T-helper 17 cell (primary cell): Measurements from ENCODE around the gene PAGE2. TPM values are rescaled to one million over a fixed set of nuclear protein-coding genes. Genes with fewer than 3 reads are reported as not detected.
A peak's percentile ranks its signal among the peaks of the same experiment; 100 is the strongest.
"Not testable (repeated sequence)": the region's sequence is repeated elsewhere in the genome, so short reads cannot be mapped to it uniquely, and the experiment has no call there.

Experiments used
- ATAC-seq: fragments of 150-1000 bp; cut with Tn5 transposase; 2 replicates; pipeline ENCODE4 v1.10.0; 2021; ENCODE audit warnings: mild to moderate bottlenecking, moderate library complexity
- DNase-seq, 3 donors: peaks; one replicate each; pipeline versions ENCODE4 v3.0.0 to v3.0.0-alpha.2; 2020 to 2021
- H3K9me3 ChIP-seq: one replicate; pipeline ENCODE4 v1.7.0; 2013; ENCODE audit warnings: low read length, mild to moderate bottlenecking; ENCODE audit not compliant: control insufficient read depth, poor library complexity, severe bottlenecking
- H3K27ac Mint-ChIP-seq: one replicate; pipeline ENCODE4 v1.8.0; 2022; ENCODE audit warnings: mild to moderate bottlenecking, moderate library complexity, mixed read lengths
- H3K27me3 Mint-ChIP-seq: one replicate; pipeline ENCODE4 v1.8.0; 2022; ENCODE audit warnings: mixed read lengths
- H3K36me3 Mint-ChIP-seq: one replicate; pipeline ENCODE4 v1.8.0; 2022; ENCODE audit warnings: low read depth, mixed read lengths
- H3K4me1 Mint-ChIP-seq: one replicate; pipeline ENCODE4 v1.8.0; 2022; ENCODE audit warnings: mild to moderate bottlenecking, mixed read lengths
- H3K4me3 Mint-ChIP-seq: one replicate; pipeline ENCODE4 v1.8.0; 2022; ENCODE audit warnings: mild to moderate bottlenecking, moderate library complexity, mixed read lengths
- total RNA-seq, 4 donors: library from RNA in 2 of 4; stranded (reverse) in 2 of 4; gene quantifications; one replicate each; pipeline ENCODE4 v1.2.3 and lab custom pipeline; 2022 to 2026

PAGE2 gene
- total RNA-seq, 2 donors from 2014 or later = not detected

GRCh38 chrX:55107911-55108310 lies 19.1 kb downstream of the PAGE2 start:
- H3K4me3 Mint-ChIP-seq = no peak overlapping the region
- H3K27me3 Mint-ChIP-seq = no peaks in the 10 kb centered on the region
- DNase-seq = no peak
- H3K27ac Mint-ChIP-seq = no peak overlapping the region
- no peaks in the 10 kb centered on the region for H3K36me3 Mint-ChIP-seq
- no peaks in the 10 kb centered on the region for H3K9me3 ChIP-seq
- no peak for ATAC-seq
- H3K4me1 Mint-ChIP-seq = peaks cover 2% of the 10 kb centered on the region

GRCh38 chrX:55109306-55109705 lies 20.5 kb downstream of the PAGE2 start:
- Mint-ChIP-seq H3K4me1 (no peaks in the 10 kb centered on the region), H3K4me3 (no peak overlapping the region), H3K27ac (no peak overlapping the region), H3K36me3 (no peaks in the 10 kb centered on the region), H3K27me3 (no peaks in the 10 kb centered on the region)
- H3K9me3 ChIP-seq = no peaks in the 10 kb centered on the region
- DNase-seq (no peak), ATAC-seq (no peak)

- H3K4me3 Mint-ChIP-seq = no peak overlapping the region
- H3K36me3 Mint-ChIP-seq = no peaks in the 10 kb centered on the region
- ATAC-seq = no peak
- no peaks in the 10 kb centered on the region for H3K9me3 ChIP-seq
- no peaks in the 10 kb centered on the region for H3K4me1 Mint-ChIP-seq
- no peaks in the 10 kb centered on the region for H3K27me3 Mint-ChIP-seq
- H3K27ac Mint-ChIP-seq = no peak overlapping the region
- DNase-seq = no peak
These were observed 22.9 kb downstream of the PAGE2 start for GRCh38 chrX:55111578-55112254.

GRCh38 chrX:55116589-55116988 lies 27.8 kb downstream of the PAGE2 start:
- H3K27me3 Mint-ChIP-seq, DNase-seq, H3K4me3 Mint-ChIP-seq, ATAC-seq, H3K27ac Mint-ChIP-seq, H3K9me3 ChIP-seq, H3K36me3 Mint-ChIP-seq: not testable (repeated sequence)
- H3K4me1 Mint-ChIP-seq = peaks cover 16% of the 10 kb centered on the region

GRCh38 chrX:55118574-55118973 lies 29.8 kb downstream of the PAGE2 start:
- ATAC-seq (peak; percentile 74), DNase-seq (no peak)
- Mint-ChIP-seq H3K27ac (no peak overlapping the region), H3K4me1 (peaks cover 16% of the 10 kb centered on the region), H3K4me3 (peak overlapping the region; percentile 5), H3K27me3 (no peaks in the 10 kb centered on the region), H3K36me3 (no peaks in the 10 kb centered on the region)
- no peaks in the 10 kb centered on the region for H3K9me3 ChIP-seq

GRCh38 chrX:55119271-55119670 lies 30.5 kb downstream of the PAGE2 start:
- Mint-ChIP-seq H3K36me3 (no peaks in the 10 kb centered on the region), H3K27me3 (no peaks in the 10 kb centered on the region), H3K27ac (no peak overlapping the region), H3K4me1 (peaks cover 16% of the 10 kb centered on the region), H3K4me3 (peak overlapping the region; percentile 74)
- ATAC-seq = no peak
- H3K9me3 ChIP-seq = no peaks in the 10 kb centered on the region
- no peak for DNase-seq

GRCh38 chrX:55119712-55120111 lies 30.9 kb downstream of the PAGE2 start:
- ATAC-seq (no peak), DNase-seq (no peak)
- Mint-ChIP-seq H3K27me3 (no peaks in the 10 kb centered on the region), H3K4me3 (peak overlapping the region; percentile 74), H3K27ac (no peak overlapping the region), H3K36me3 (no peaks in the 10 kb centered on the region), H3K4me1 (peaks cover 16% of the 10 kb centered on the region)
- H3K9me3 ChIP-seq = no peaks in the 10 kb centered on the region

- no peaks in the 10 kb centered on the region for H3K36me3 Mint-ChIP-seq
- H3K4me3 Mint-ChIP-seq = no peak overlapping the region
- no peak overlapping the region for H3K27ac Mint-ChIP-seq
- ATAC-seq = no peak
- H3K27me3 Mint-ChIP-seq = no peaks in the 10 kb centered on the region
- no peak for DNase-seq
- peaks cover 16% of the 10 kb centered on the region for H3K4me1 Mint-ChIP-seq
- no peaks in the 10 kb centered on the region for H3K9me3 ChIP-seq
These were observed 32.0 kb downstream of the PAGE2 start for GRCh38 chrX:55120761-55121358.

GRCh38 chrX:55123900-55124299 lies 35.1 kb downstream of the PAGE2 start:
- no peak overlapping the region for H3K4me3 Mint-ChIP-seq
- ATAC-seq (no peak), DNase-seq (no peak)
- H3K9me3 ChIP-seq = no peaks in the 10 kb centered on the region
- H3K4me1 Mint-ChIP-seq = peaks cover 13% of the 10 kb centered on the region
- no peaks in the 10 kb centered on the region for H3K36me3 Mint-ChIP-seq
- H3K27me3 Mint-ChIP-seq = no peaks in the 10 kb centered on the region
- no peak overlapping the region for H3K27ac Mint-ChIP-seq

GRCh38 chrX:55127692-55128091 lies 38.9 kb downstream of the PAGE2 start:
- no peak overlapping the region for H3K4me3 Mint-ChIP-seq
- ATAC-seq (no peak), DNase-seq (no peak)
- H3K4me1 Mint-ChIP-seq = no peaks in the 10 kb centered on the region
- H3K27me3 Mint-ChIP-seq = no peaks in the 10 kb centered on the region
- no peaks in the 10 kb centered on the region for H3K9me3 ChIP-seq
- H3K27ac Mint-ChIP-seq = no peak overlapping the region
- H3K36me3 Mint-ChIP-seq = no peaks in the 10 kb centered on the region

GRCh38 chrX:55129361-55129760 lies 40.5 kb downstream of the PAGE2 start:
- no peak for DNase-seq
- no peak for ATAC-seq
- no peak overlapping the region for H3K4me3 Mint-ChIP-seq
- H3K4me1 Mint-ChIP-seq = peaks cover 2% of the 10 kb centered on the region
- no peak overlapping the region for H3K27ac Mint-ChIP-seq
- no peaks in the 10 kb centered on the region for H3K36me3 Mint-ChIP-seq
- H3K27me3 Mint-ChIP-seq = no peaks in the 10 kb centered on the region
- no peaks in the 10 kb centered on the region for H3K9me3 ChIP-seq

GRCh38 chrX:55130481-55130880 lies 41.7 kb downstream of the PAGE2 start:
- H3K27ac Mint-ChIP-seq = no peak overlapping the region
- no peaks in the 10 kb centered on the region for H3K27me3 Mint-ChIP-seq

GRCh38 chrX:55132416-55132815 lies 43.6 kb downstream of the PAGE2 start:
- no peak overlapping the region for H3K4me3 Mint-ChIP-seq
- DNase-seq (no peak), ATAC-seq (no peak)
- H3K27ac Mint-ChIP-seq = no peak overlapping the region
- no peaks in the 10 kb centered on the region for H3K27me3 Mint-ChIP-seq
- no peaks in the 10 kb centered on the region for H3K9me3 ChIP-seq
- no peaks in the 10 kb centered on the region for H3K36me3 Mint-ChIP-seq
- peaks cover 2% of the 10 kb centered on the region for H3K4me1 Mint-ChIP-seq

More at GRCh38 chrX:55130481-55130880, 41.7 kb downstream of the PAGE2 start:
- peaks cover 2% of the 10 kb centered on the region for H3K4me1 Mint-ChIP-seq
- ATAC-seq (no peak), DNase-seq (no peak)
- H3K36me3 Mint-ChIP-seq = no peaks in the 10 kb centered on the region
- no peak overlapping the region for H3K4me3 Mint-ChIP-seq
- H3K9me3 ChIP-seq = no peaks in the 10 kb centered on the region

- DNase-seq (peak in 1 of 3 donors; percentile 3), ATAC-seq (no peak)
- H3K9me3 ChIP-seq = no peaks in the 10 kb centered on the region
- peaks cover 2% of the 10 kb centered on the region for H3K4me1 Mint-ChIP-seq
- no peak overlapping the region for H3K27ac Mint-ChIP-seq
- no peaks in the 10 kb centered on the region for H3K36me3 Mint-ChIP-seq
- no peak overlapping the region for H3K4me3 Mint-ChIP-seq
- H3K27me3 Mint-ChIP-seq = no peaks in the 10 kb centered on the region
These were observed 46.4 kb downstream of the PAGE2 start for GRCh38 chrX:55135171-55135570.
